Endothelial cell of umbilical vein (primary cell): Measurements from ENCODE around the gene SLC22A23. TPM values are rescaled to one million over a fixed set of nuclear protein-coding genes. Genes with fewer than 3 reads are reported as not detected.

Source experiments
- BruUV-seq: library from RNA; stranded (reverse); fragments of 400-500 nt; replicated peaks from 2 replicates; lab custom pipeline; 2021; lab: Mats Ljungman, UMichigan
- CTCF ChIA-PET: fragments of 300-600, 350-600 bp; sonication (Branson Sonifier 250); formaldehyde crosslinking; loops from one replicate; lab custom pipeline; 2021; ENCODE audit warnings: antibody characterized with exemption, inconsistent platforms; lab: Charles Lee
- POLR2A ChIA-PET: fragments of 300-600, 350-600 bp; sonication (Branson Sonifier 250); formaldehyde crosslinking; loops from one replicate; lab custom pipeline; 2021; ENCODE audit warnings: antibody characterized with exemption, inconsistent platforms; lab: Charles Lee
- DNase-seq: peaks from one replicate; pipeline ENCODE4 v3.0.0-alpha.2; 2011; ENCODE audit warnings: low read depth, low spot score
- FAIRE-seq: peaks from 2 replicates; lab custom pipeline; 2011; peaks lifted over from hg19 to GRCh38; lab: Jason Lieb, UNC
- H2AFZ ChIP-seq: 2 replicates; pipeline ENCODE4 v1.6.0; 2012; ENCODE audit warnings: low read depth, low read length, control low read depth, inconsistent platforms
- H3K27ac ChIP-seq: 2 replicates; pipeline ENCODE4 v1.5.1; 2011; ENCODE audit warnings: low read depth, mild to moderate bottlenecking, control low read depth, low read length, moderate library complexity; ENCODE audit not compliant: insufficient read depth
- H3K27me3 ChIP-seq, 2 experiments: 2 replicates each; pipeline versions ENCODE4 v1.6.0 to v1.6.1; 2011; ENCODE audit warnings: low read length in 2 of 2, mixed read lengths in 1 of 2; ENCODE audit not compliant: control insufficient read depth in 2 of 2, insufficient read depth in 2 of 2
- H3K36me3 ChIP-seq, 2 experiments: 2 replicates in 1 of 2; 3 replicates in 1 of 2; pipeline ENCODE4 v1.5.1; 2011; ENCODE audit warnings: low read length in 2 of 2, mild to moderate bottlenecking in 1 of 2, moderate library complexity in 1 of 2; ENCODE audit not compliant: control insufficient read depth in 2 of 2, insufficient read depth in 2 of 2; ENCODE audit errors: extremely low read depth in 1 of 2
- H3K4me1 ChIP-seq: 3 replicates; pipeline ENCODE4 v1.5.1; 2011; ENCODE audit warnings: mild to moderate bottlenecking, low read length; ENCODE audit not compliant: control insufficient read depth, insufficient read depth; ENCODE audit errors: extremely low read depth
- H3K4me2 ChIP-seq: 2 replicates; pipeline ENCODE4 v1.6.1; 2011; ENCODE audit warnings: low read length, control low read depth, mixed read lengths; ENCODE audit not compliant: insufficient read depth
- H3K4me3 ChIP-seq, 3 experiments: fragments of 200-600 bp in 1 of 3; sonication (generic), shearing (Covaris generic) in 1 of 3; replicated peaks in 1 of 3; 2 replicates each; pipeline ENCODE4 v1.5.1; 2011 to 2016; ENCODE audit warnings: control low read depth in 3 of 3, low read length in 3 of 3, mild to moderate bottlenecking in 2 of 3, inconsistent platforms in 1 of 3, low read depth in 1 of 3, moderate library complexity in 1 of 3; ENCODE audit not compliant: insufficient read depth in 1 of 3
- H3K79me2 ChIP-seq: 2 replicates; pipeline ENCODE4 v1.6.0; 2012; ENCODE audit warnings: low read length, inconsistent platforms; ENCODE audit not compliant: control insufficient read depth, insufficient read depth
- H3K9ac ChIP-seq: replicated peaks from 2 replicates; pipeline ENCODE3; 2011; ENCODE audit warnings: low read length, control low read depth; ENCODE audit not compliant: insufficient read depth; ENCODE audit errors: extremely low read depth
- H3K9me1 ChIP-seq: replicated peaks from 3 replicates; pipeline ENCODE4 v1.6.0; 2011; ENCODE audit warnings: mild to moderate bottlenecking, low read length; ENCODE audit not compliant: control insufficient read depth, insufficient read depth; ENCODE audit errors: extremely low read depth
- H3K9me3 ChIP-seq: replicated peaks from 2 replicates; pipeline ENCODE4 v1.5.1; 2012; ENCODE audit warnings: low read length, inconsistent platforms; ENCODE audit not compliant: control insufficient read depth, insufficient read depth
- H4K20me1 ChIP-seq: replicated peaks from 2 replicates; pipeline ENCODE3; 2011; ENCODE audit warnings: mild to moderate bottlenecking, low read length; ENCODE audit not compliant: control insufficient read depth, insufficient read depth; ENCODE audit errors: extremely low read depth
- EZH2 ChIP-seq: IDR thresholded peaks from 2 replicates; pipeline ENCODE4 v1.6.1; 2012; ENCODE audit warnings: borderline replicate concordance, low read depth, mild to moderate bottlenecking, moderate library complexity, low read length, inconsistent platforms; ENCODE audit not compliant: severe bottlenecking
- FOS ChIP-seq: IDR thresholded peaks from 2 replicates; pipeline ENCODE4 v1.6.1; 2011; ENCODE audit warnings: mild to moderate bottlenecking, low read length, moderate library complexity, borderline replicate concordance; ENCODE audit not compliant: insufficient read depth
- GATA2 ChIP-seq: IDR thresholded peaks from 2 replicates; pipeline ENCODE4 v1.7.0; 2011; ENCODE audit warnings: low read depth, mild to moderate bottlenecking, moderate library complexity, mixed read lengths, low read length; ENCODE audit not compliant: insufficient read length, insufficient read depth
- JUN ChIP-seq: IDR thresholded peaks from 2 replicates; pipeline ENCODE4 v1.6.1; 2011; ENCODE audit warnings: borderline replicate concordance, low read depth; ENCODE audit not compliant: insufficient read length, insufficient read depth
- MYC ChIP-seq: IDR thresholded peaks from one replicate; pipeline ENCODE4 v1.6.1; 2011; ENCODE audit warnings: mild to moderate bottlenecking, low read depth, low read length
- POLR2A ChIP-seq: IDR thresholded peaks from 2 replicates; pipeline ENCODE4 v1.6.1; 2012; ENCODE audit warnings: low read depth, mild to moderate bottlenecking, control low read depth, low read length
- POLR2AphosphoS5 ChIP-seq: IDR thresholded peaks from 2 replicates; pipeline ENCODE4 v1.6.1; 2012; ENCODE audit warnings: low read depth, mild to moderate bottlenecking, control low read depth, low read length, moderate library complexity; ENCODE audit not compliant: insufficient read depth
- dilution Hi-C: fragments of 300-500 bp; cut with MboI; formaldehyde crosslinking; loops from one replicate; pipeline ENCODE4 v1.15.0; 2019; ENCODE audit warnings: low sequenced_read_pairs; ENCODE audit not compliant: extremely low pct_ligation_motif_present
- intact Hi-C: fragments of 100-400 bp; cut with micrococcal nuclease; formaldehyde crosslinking; loops from one replicate; pipeline ENCODE4 v1.10.0; 2022
- polyA plus RNA-seq, 4 experiments: library from polyadenylated mRNA; depleted of rRNA in 3 of 4; stranded (reverse) in 3 of 4; unstranded in 1 of 4; fragments of >200 nt; gene quantifications; 2 replicates each; pipeline versions ENCODE4 v1.2.1 to v1.2.3, GENCODE V29; 2011 to 2012; ENCODE audit warnings: missing spikeins in 1 of 4
- total RNA-seq: library from RNA; stranded (reverse); gene quantifications from 2 replicates; pipeline ENCODE4 v1.2.3, GENCODE V29; 2021
- TF ChIP-seq, protein P1 (sequence below), 2 donors: IDR thresholded peaks; 1 replicate in 1 of 2; 2 replicates in 1 of 2; pipeline ENCODE4 v1.5.1; 2011; ENCODE audit warnings: low read length in 2 of 2, mild to moderate bottlenecking in 2 of 2, moderate library complexity in 2 of 2, control low read depth in 1 of 2, inconsistent platforms in 1 of 2, low read depth in 1 of 2; ENCODE audit not compliant: insufficient read depth in 1 of 2; ENCODE audit errors: extremely low read depth in 1 of 2
- TF ChIP-seq, protein P2 (sequence below): IDR thresholded peaks from 2 replicates; pipeline ENCODE4 v1.6.1; 2011; ENCODE audit not compliant: insufficient read depth, insufficient read length

Gene SLC22A23
- total and polyA plus RNA-seq, 2 donors (not counting 3 experiments of a cell fraction or from before 2014, with no cell fraction given) = 4.2 to 14.3 TPM

DNA sequence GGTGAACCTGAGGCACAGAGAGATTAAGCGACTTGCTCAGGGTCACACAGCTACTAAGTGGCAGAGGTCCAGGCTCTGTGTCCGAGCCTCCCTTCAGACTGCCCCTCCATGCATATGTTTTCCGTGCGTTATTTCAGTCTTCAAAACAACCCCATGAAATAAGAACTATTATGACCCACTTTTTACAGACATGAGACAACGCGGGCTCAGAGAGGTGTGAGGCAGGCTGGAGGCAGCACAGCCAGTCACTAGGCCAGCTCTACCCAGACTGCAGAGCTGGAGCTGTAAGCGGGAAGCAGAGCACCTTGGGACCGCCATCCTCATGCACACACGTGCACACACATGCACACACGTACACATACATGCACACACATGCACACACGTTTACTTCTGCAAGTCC is 135.8 kb downstream of the SLC22A23 start:
- Histone ChIP-seq H3K36me3 (no peaks in the 10 kb centered on the region), H3K79me2 (no peaks in the 10 kb centered on the region), H3K9ac (no peak overlapping the region), H3K9me1 (no peaks in the 10 kb centered on the region), H3K9me3 (no peaks in the 10 kb centered on the region), H4K20me1 (no peaks in the 10 kb centered on the region), H3K4me2 (no peak overlapping the region), H2AFZ (no peak overlapping the region), H3K27ac (no peak overlapping the region), H3K4me1 (peaks cover 23% of the 10 kb centered on the region), H3K27me3 (no peaks in the 10 kb centered on the region), H3K4me3 (no peak overlapping the region)
- TF ChIP-seq, protein P1, sequence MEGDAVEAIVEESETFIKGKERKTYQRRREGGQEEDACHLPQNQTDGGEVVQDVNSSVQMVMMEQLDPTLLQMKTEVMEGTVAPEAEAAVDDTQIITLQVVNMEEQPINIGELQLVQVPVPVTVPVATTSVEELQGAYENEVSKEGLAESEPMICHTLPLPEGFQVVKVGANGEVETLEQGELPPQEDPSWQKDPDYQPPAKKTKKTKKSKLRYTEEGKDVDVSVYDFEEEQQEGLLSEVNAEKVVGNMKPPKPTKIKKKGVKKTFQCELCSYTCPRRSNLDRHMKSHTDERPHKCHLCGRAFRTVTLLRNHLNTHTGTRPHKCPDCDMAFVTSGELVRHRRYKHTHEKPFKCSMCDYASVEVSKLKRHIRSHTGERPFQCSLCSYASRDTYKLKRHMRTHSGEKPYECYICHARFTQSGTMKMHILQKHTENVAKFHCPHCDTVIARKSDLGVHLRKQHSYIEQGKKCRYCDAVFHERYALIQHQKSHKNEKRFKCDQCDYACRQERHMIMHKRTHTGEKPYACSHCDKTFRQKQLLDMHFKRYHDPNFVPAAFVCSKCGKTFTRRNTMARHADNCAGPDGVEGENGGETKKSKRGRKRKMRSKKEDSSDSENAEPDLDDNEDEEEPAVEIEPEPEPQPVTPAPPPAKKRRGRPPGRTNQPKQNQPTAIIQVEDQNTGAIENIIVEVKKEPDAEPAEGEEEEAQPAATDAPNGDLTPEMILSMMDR (IDR thresholded peaks at IDR 0.05; ENCODE audit: extremely low read depth in 1 of 2, insufficient read depth in 1 of 2, low read depth in 1 of 2, low read length in 2 of 2) = no peak
- TF ChIP-seq MYC (no peak), EZH2 (no peak), FOS (no peak), GATA2 (no peak), POLR2AphosphoS5 (no peak), POLR2A (no peak), JUN (no peak)
- TF ChIP-seq, protein P2, sequence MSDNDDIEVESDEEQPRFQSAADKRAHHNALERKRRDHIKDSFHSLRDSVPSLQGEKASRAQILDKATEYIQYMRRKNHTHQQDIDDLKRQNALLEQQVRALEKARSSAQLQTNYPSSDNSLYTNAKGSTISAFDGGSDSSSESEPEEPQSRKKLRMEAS = no peak
- ChIA-PET CTCF (interaction anchor here (1.6 to 2.4 kb wide), 2 partner anchors 10 to 40 kb away, joined by 5 read pairs; no protein-coding TSS in a partner anchor), POLR2A (no interaction called here)
- BruUV-seq = no TSS peak
- DNase-seq (no peak), FAIRE-seq (no peak)
- intact Hi-C loops = no loop called here
- dilution Hi-C loops = no loop called here
